ENCODE data around the gene PDE8A.
"Not testable (repeated sequence)": the region's sequence is repeated elsewhere in the genome, so short reads cannot be mapped to it uniquely, and the experiment has no call there.

The PDE8A gene

DNA sequence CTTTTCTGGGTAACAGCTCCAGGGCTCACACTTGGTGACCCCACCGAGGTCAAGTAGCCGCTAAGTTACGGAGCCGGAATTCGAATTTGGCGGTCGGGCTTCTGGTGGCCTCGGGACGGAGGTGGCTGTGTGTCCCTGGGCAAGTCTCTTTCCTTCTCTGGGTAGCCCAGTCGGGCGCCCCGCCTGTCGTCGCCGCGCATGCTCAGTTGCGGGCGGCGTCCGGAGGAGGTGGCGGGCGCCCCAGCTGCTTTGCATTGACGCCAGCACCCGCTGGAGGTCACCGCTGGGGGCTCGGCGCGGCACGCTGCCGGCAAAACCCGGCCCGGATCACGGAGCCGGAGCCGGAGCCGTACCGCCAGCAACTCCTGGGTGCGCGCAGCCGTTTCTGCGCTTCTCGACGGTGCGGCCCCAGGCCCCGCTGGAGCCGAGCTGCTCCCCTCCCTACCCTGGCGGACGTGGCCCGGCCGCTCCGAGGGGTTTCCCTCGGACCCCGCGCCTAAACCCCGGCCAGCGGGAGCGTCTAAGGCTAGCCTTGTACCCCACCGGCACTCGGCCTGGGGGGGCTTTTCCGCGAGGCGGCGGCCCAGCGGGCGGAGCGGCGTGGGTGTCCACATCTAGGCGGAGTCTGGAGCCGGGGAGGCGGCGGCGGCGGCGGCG, 474 bp upstream of the PDE8A start:
- H3K9me3 ChIP-seq (ENCODE audit: control insufficient read depth in 1 of 2, low read length in 2 of 2): no peaks in the 10 kb centered on the region
- H3K27ac ChIP-seq (ENCODE audit: low read length): peak overlapping the region; percentile 84
- H3K4me1 ChIP-seq (ENCODE audit: control insufficient read depth in 1 of 2, insufficient read depth in 2 of 2, low read length in 2 of 2): peaks cover 4 to 44% of the 10 kb centered on the region in 2 donors
- H3K27me3 ChIP-seq (ENCODE audit: low read depth, low read length): no peaks in the 10 kb centered on the region
- H3K4me3 ChIP-seq (ENCODE audit: low read depth in 1 of 2, low read length in 2 of 2): peak overlapping the region; percentile 74 to 89
- no peaks in the 10 kb centered on the region for H3K36me3 ChIP-seq (ENCODE audit: control insufficient read depth in 1 of 2, insufficient read depth in 2 of 2, low read length in 2 of 2)

DNA sequence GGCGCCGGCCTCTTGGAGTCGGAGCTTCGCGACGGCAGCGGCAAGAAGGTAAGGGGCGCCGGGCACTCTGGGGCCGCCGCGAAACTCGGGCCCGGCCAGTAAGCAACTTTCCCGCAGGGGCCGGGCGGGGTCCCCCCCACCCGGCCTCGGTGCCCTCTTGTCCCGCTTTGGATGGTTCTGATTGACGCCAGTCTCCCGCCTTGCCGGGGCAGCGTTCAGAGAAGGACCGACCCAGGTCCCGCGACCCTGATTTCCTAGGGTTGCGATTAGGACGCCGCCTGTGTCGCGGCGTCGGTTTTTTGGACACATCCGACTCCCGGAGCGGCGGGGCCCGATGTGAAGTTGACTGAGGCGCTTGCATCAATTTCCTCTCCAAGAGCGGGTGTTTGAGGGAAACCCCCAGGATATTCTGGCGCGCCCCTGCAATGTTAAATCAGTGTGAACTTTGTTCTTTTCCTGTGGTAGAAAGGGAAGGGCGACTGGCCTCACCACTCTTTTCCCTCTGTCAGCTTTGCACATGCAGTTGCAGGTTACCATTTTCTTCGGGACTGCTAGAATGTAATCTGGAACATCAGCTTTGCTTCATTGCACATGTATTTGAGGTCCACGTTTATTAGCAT, 755 bp downstream of the PDE8A start:
- Histone ChIP-seq H3K4me1 (ENCODE audit: control insufficient read depth in 1 of 2, insufficient read depth in 2 of 2, low read length in 2 of 2) (peaks cover 4 to 51% of the 10 kb centered on the region in 2 donors), H3K36me3 (ENCODE audit: control insufficient read depth in 1 of 2, insufficient read depth in 2 of 2, low read length in 2 of 2) (no peaks in the 10 kb centered on the region)

DNA sequence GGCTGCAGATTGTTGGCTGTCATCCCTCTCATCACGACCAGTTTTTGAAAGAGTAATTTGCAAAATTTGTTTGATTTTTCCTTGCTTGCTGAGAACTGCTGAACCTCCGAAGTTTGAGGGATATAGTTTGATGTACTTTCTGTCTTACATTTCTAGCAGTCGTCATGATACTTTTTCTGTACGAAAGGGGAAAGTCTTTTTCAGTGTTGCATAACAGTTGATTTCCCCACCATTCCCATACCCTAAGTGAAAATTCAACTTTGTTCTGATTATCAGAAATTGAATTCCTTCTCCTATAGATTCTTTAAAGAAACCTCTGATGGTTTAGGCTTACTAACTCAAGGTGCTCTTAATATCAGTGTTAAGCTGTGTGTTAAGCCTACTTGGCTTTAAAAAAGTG, 1.6 kb downstream of the PDE8A start:
- Histone ChIP-seq H3K36me3 (ENCODE audit: control insufficient read depth in 1 of 2, insufficient read depth in 2 of 2, low read length in 2 of 2) (no peaks in the 10 kb centered on the region), H3K4me1 (ENCODE audit: control insufficient read depth in 1 of 2, insufficient read depth in 2 of 2, low read length in 2 of 2) (peaks cover 4 to 51% of the 10 kb centered on the region in 2 donors), H3K27ac (ENCODE audit: low read length) (peak overlapping the region; percentile 52), H3K27me3 (ENCODE audit: low read depth, low read length) (no peaks in the 10 kb centered on the region), H3K4me3 (ENCODE audit: low read depth in 1 of 2, low read length in 2 of 2) (peak overlapping the region; percentile 60 to 89), H3K9me3 (ENCODE audit: control insufficient read depth in 1 of 2, low read length in 2 of 2) (no peaks in the 10 kb centered on the region)

More for the DNA sequence above, 755 bp downstream of the PDE8A start:
- Histone ChIP-seq H3K9me3 (ENCODE audit: control insufficient read depth in 1 of 2, low read length in 2 of 2) (no peaks in the 10 kb centered on the region), H3K27me3 (ENCODE audit: low read depth, low read length) (no peaks in the 10 kb centered on the region), H3K27ac (ENCODE audit: low read length) (peak overlapping the region; percentile 52), H3K4me3 (ENCODE audit: low read depth in 1 of 2, low read length in 2 of 2) (peak overlapping the region; percentile 60 to 89)

DNA sequence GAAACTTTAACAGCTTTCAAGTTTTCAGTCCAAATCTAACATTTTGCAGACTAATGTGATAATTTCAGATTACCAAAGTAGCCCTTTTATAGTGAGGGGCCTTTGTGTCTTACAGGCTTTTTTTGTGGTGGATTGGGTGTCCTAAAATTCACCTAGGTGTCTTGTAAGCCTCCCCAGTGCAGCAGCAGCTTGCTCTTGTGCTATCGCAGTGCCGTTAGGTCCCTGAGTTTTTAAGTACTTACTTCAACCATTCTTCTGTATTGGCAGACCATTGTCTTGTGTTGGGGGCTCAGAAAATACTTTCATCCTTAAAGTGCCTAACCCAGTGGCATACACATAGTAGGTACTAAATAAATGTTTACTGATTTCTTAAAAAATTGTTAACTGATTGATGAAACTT, 2.1 kb downstream of the PDE8A start:
- Histone ChIP-seq H3K9me3 (ENCODE audit: control insufficient read depth in 1 of 2, low read length in 2 of 2) (no peaks in the 10 kb centered on the region), H3K27me3 (ENCODE audit: low read depth, low read length) (no peaks in the 10 kb centered on the region), H3K4me1 (ENCODE audit: control insufficient read depth in 1 of 2, insufficient read depth in 2 of 2, low read length in 2 of 2) (peaks cover 4 to 51% of the 10 kb centered on the region in 2 donors), H3K36me3 (ENCODE audit: control insufficient read depth in 1 of 2, insufficient read depth in 2 of 2, low read length in 2 of 2) (no peaks in the 10 kb centered on the region), H3K27ac (ENCODE audit: low read length) (peak overlapping the region; percentile 52), H3K4me3 (ENCODE audit: low read depth in 1 of 2, low read length in 2 of 2) (peak overlapping the region; percentile 60 to 89)

DNA sequence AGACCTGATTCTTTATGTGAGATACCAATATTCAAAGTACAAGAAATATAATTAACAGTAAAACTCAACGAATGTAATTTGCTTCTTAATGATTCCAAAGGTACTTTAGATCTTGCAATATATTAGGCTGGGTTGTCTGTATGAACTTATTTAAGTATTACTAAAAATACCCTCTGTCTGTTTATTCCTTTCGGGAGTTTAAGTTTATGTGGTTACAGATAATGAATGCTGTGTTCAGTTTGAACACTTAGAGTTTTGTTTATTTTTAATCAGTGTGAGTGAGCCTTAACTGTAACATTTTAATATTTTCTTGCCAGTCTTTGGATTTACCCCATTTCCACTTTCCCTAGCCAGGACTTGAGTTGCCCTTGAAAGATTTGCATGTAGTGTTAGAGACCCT, 3.5 kb downstream of the PDE8A start:
- Histone ChIP-seq H3K27ac (ENCODE audit: low read length) (no peak overlapping the region), H3K4me3 (ENCODE audit: low read depth in 1 of 2, low read length in 2 of 2) (no peak overlapping the region), H3K9me3 (ENCODE audit: control insufficient read depth in 1 of 2, low read length in 2 of 2) (no peaks in the 10 kb centered on the region), H3K36me3 (ENCODE audit: control insufficient read depth in 1 of 2, insufficient read depth in 2 of 2, low read length in 2 of 2) (no peaks in the 10 kb centered on the region), H3K4me1 (ENCODE audit: control insufficient read depth in 1 of 2, insufficient read depth in 2 of 2, low read length in 2 of 2) (peaks cover 4 to 53% of the 10 kb centered on the region in 2 donors), H3K27me3 (ENCODE audit: low read depth, low read length) (no peaks in the 10 kb centered on the region)

DNA sequence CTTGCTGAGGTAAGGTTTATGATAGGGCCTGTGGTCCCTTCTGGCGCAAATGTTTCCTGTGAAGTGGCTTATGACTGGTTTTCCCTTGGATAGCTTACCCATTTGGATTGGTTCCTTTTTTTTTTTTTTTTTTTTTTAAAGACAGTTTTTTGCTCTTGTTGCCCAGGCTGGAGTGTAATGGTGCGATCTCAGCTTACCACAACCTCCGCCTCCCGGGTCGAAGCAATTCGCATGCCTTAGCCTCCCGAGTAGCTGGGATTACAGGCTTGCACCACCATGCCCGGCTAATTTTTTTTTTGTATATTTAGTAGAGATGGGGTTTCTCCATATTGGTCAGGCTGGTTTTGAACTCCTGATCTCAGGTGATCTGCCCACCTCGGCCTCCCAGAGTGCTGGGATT, 5.7 kb downstream of the PDE8A start:
- H3K27me3 ChIP-seq (ENCODE audit: low read depth, low read length): not testable (repeated sequence)

DNA sequence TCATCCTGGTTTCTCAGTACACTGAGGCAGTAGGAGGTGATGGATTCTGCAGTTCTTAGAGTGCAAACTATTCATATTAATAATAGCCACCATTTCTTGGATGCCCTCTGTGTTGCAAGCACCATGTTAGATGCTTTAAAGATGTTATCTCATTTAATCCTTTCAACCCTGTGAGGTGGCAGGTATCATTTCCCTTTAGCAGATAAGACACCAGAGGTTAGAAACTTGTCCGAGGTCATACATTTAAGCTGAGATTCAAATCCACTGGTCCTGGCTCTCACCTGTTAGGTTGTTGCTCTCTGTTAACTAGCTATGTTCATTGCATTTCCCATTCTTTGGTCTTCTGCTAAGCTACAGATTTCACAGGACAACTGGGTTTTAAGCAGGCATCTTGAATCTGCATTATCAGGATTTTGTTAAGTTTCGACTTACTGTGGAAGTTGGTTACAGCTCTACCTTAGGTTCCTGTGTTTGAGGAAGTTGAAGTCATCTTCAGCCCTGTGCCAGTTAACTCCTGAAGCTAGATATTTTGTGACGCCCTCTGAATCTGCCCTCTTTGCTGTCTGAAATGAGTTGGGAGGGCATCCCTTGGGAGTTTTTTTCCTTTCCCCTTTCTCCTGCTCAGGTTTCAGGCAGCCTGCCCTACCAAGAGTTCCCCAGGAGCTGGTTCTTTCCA, 6.4 kb downstream of the PDE8A start:
- H3K4me3 ChIP-seq (ENCODE audit: low read depth in 1 of 2, low read length in 2 of 2): no peak overlapping the region
- H3K36me3 ChIP-seq (ENCODE audit: control insufficient read depth in 1 of 2, insufficient read depth in 2 of 2, low read length in 2 of 2): no peaks in the 10 kb centered on the region
- peaks cover 9 to 55% of the 10 kb centered on the region in 2 donors for H3K4me1 ChIP-seq (ENCODE audit: control insufficient read depth in 1 of 2, insufficient read depth in 2 of 2, low read length in 2 of 2)
- no peak overlapping the region for H3K27ac ChIP-seq (ENCODE audit: low read length)
- H3K9me3 ChIP-seq (ENCODE audit: control insufficient read depth in 1 of 2, low read length in 2 of 2): no peaks in the 10 kb centered on the region
- no peaks in the 10 kb centered on the region for H3K27me3 ChIP-seq (ENCODE audit: low read depth, low read length)

More for the DNA sequence above, 5.7 kb downstream of the PDE8A start:
- H3K9me3 ChIP-seq (ENCODE audit: control insufficient read depth in 1 of 2, low read length in 2 of 2); H3K4me3 ChIP-seq (ENCODE audit: low read depth in 1 of 2, low read length in 2 of 2); H3K27ac ChIP-seq (ENCODE audit: low read length); H3K36me3 ChIP-seq (ENCODE audit: control insufficient read depth in 1 of 2, insufficient read depth in 2 of 2, low read length in 2 of 2): not testable (repeated sequence)
- peaks cover 8 to 57% of the 10 kb centered on the region in 2 donors for H3K4me1 ChIP-seq (ENCODE audit: control insufficient read depth in 1 of 2, insufficient read depth in 2 of 2, low read length in 2 of 2)

DNA sequence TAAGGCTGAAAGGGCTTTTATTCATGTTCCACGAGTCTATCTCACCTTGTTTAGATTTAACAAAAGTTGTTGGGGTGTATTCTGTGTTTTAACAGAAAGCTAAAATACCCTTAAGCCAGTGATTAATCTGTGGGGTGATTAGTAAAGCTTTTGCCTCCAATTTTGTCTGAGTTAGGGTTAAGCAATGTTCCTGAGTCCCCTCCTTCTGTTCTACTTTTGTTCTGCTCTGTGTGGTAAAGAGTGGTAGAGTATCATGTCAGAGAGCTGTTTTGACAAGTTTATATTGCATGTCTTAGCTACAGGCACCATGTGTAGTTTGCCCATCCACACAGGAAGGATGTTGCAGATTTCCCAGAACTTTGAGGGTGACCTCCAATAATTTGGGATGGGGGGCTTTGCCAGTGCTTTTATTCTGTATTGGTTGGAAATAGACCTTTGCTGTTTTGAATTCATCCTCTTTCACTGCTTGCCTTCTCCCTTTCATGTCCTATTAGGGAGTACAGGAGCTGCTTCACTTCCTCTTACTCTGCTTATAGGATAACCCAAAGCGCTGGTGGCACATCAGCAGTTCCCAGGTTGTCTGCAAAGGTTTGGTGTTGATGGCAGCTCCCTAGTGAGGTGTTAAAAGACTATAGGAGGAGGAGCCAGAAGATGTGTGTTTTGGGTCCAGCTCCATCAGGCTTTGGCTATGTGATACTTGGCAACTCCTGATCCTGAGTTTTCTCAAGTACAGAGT, 7.4 kb downstream of the PDE8A start:
- Histone ChIP-seq H3K27me3 (ENCODE audit: low read depth, low read length) (no peaks in the 10 kb centered on the region), H3K4me1 (ENCODE audit: control insufficient read depth in 1 of 2, insufficient read depth in 2 of 2, low read length in 2 of 2) (peaks cover 12 to 46% of the 10 kb centered on the region in 2 donors), H3K36me3 (ENCODE audit: control insufficient read depth in 1 of 2, insufficient read depth in 2 of 2, low read length in 2 of 2) (no peaks in the 10 kb centered on the region), H3K4me3 (ENCODE audit: low read depth in 1 of 2, low read length in 2 of 2) (no peak overlapping the region), H3K27ac (ENCODE audit: low read length) (no peak overlapping the region), H3K9me3 (ENCODE audit: control insufficient read depth in 1 of 2, low read length in 2 of 2) (no peaks in the 10 kb centered on the region)

DNA sequence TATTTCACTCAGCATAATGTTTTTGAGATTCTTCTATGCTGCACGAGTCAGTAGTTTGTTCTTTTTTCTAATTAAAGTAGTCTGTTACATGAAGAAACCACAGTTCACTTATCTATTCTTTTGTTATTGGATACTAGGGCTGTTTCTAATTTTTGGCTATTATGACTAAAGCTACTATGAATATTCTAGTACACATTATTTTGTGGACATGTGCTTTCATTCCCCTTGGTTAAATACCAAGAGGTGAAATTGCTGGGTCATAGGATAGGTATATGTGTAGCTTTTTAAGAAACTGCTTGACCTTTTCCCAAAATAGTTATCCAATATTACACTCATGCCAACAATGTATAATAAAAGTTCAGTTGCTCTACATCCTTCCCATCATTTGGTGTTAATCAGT, 8.9 kb downstream of the PDE8A start:
- Histone ChIP-seq H3K27me3 (ENCODE audit: low read depth, low read length) (no peaks in the 10 kb centered on the region), H3K4me1 (ENCODE audit: control insufficient read depth in 1 of 2, insufficient read depth in 2 of 2, low read length in 2 of 2) (peaks cover 10 to 32% of the 10 kb centered on the region in 2 donors), H3K27ac (ENCODE audit: low read length) (no peak overlapping the region), H3K36me3 (ENCODE audit: control insufficient read depth in 1 of 2, insufficient read depth in 2 of 2, low read length in 2 of 2) (no peaks in the 10 kb centered on the region), H3K9me3 (ENCODE audit: control insufficient read depth in 1 of 2, low read length in 2 of 2) (no peaks in the 10 kb centered on the region), H3K4me3 (ENCODE audit: low read depth in 1 of 2, low read length in 2 of 2) (no peak overlapping the region)

DNA sequence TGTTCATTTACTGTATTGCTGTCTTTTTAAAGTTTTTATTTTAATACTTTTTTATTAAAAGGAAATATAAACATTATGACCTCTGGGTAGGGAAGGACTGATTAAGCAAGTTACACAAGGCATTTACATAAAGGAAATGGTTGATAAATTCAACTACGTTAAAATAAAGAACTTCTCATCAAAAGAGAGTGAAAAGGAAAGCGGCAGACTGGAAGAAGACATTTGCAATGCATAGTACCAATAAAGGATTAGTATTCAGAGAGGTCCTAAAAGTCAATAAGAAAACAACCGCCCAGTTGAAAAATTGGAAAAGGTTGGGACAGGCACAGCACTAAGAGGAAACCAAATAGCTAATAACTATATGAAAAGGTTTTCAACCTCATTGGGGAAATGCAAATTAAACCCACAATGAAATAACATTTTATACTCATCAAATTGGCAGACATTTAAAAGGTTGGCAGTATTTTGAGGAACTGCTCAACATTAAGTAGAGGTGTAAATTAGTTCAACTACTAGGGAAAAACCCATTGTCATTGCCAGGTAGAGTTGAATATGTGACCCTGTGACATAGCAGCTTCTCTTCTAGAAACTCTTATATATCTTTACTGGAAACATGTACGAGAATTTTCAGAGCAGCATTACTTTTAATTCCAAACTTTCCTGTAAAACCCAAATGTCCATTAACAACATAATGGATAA, 9.5 kb downstream of the PDE8A start:
- H3K4me3 ChIP-seq (ENCODE audit: low read depth in 1 of 2, low read length in 2 of 2): no peak overlapping the region
- H3K27me3 ChIP-seq (ENCODE audit: low read depth, low read length): no peaks in the 10 kb centered on the region
- no peaks in the 10 kb centered on the region for H3K9me3 ChIP-seq (ENCODE audit: control insufficient read depth in 1 of 2, low read length in 2 of 2)
- H3K4me1 ChIP-seq (ENCODE audit: control insufficient read depth in 1 of 2, insufficient read depth in 2 of 2, low read length in 2 of 2): peaks cover 8 to 26% of the 10 kb centered on the region in 2 donors
- no peaks in the 10 kb centered on the region for H3K36me3 ChIP-seq (ENCODE audit: control insufficient read depth in 1 of 2, insufficient read depth in 2 of 2, low read length in 2 of 2)
- H3K27ac ChIP-seq (ENCODE audit: low read length): no peak overlapping the region

All from muscle layer of duodenum (tissue), 2 donors.